ENCODE results near the gene RUSF1.
"Not testable (repeated sequence)": the region's sequence is repeated elsewhere in the genome, so short reads cannot be mapped to it uniquely, and the experiment has no call there.

RUSF1 gene

GRCh38 chr16:31525113-31525512 lies 16.9 kb upstream of the RUSF1 start:
- no peak for DNase-seq (ENCODE audit: low spot score)
- TF ChIP-seq CTCF (IDR thresholded peaks at IDR 0.05; ENCODE audit: extremely low read depth, missing control alignments): no peak

- not testable (repeated sequence) for DNase-seq (ENCODE audit: low spot score)
Observed at GRCh38 chr16:31523768-31524167, 15.6 kb upstream of the RUSF1 start.

- DNase-seq (ENCODE audit: low spot score): no peak
- no peak for TF ChIP-seq CTCF (IDR thresholded peaks at IDR 0.05; ENCODE audit: extremely low read depth, missing control alignments)
Observed at GRCh38 chr16:31522071-31522470, 13.9 kb upstream of the RUSF1 start.

- no peak for DNase-seq (ENCODE audit: low spot score)
- no peak for TF ChIP-seq CTCF (IDR thresholded peaks at IDR 0.05; ENCODE audit: extremely low read depth, missing control alignments)
Observed at GRCh38 chr16:31521368-31521767, 13.2 kb upstream of the RUSF1 start.

GRCh38 chr16:31519759-31520431 lies 11.7 kb upstream of the RUSF1 start:
- DNase-seq (ENCODE audit: low spot score): no peak
- no peak for TF ChIP-seq CTCF (IDR thresholded peaks at IDR 0.05; ENCODE audit: extremely low read depth, missing control alignments)

- TF ChIP-seq CTCF (IDR thresholded peaks at IDR 0.05; ENCODE audit: extremely low read depth, missing control alignments): no peak
- no peak for DNase-seq (ENCODE audit: low spot score)
Observed at GRCh38 chr16:31517800-31518402, 9.7 kb upstream of the RUSF1 start.

GRCh38 chr16:31513884-31514283 lies 5.7 kb upstream of the RUSF1 start:
- no peak for TF ChIP-seq CTCF (IDR thresholded peaks at IDR 0.05; ENCODE audit: extremely low read depth, missing control alignments)
- no peak for DNase-seq (ENCODE audit: low spot score)

GRCh38 chr16:31513126-31513525 lies 4.9 kb upstream of the RUSF1 start:
- no peak for DNase-seq (ENCODE audit: low spot score)
- TF ChIP-seq CTCF (IDR thresholded peaks at IDR 0.05; ENCODE audit: extremely low read depth, missing control alignments): no peak
